CD4-positive, alpha-beta T cell (primary cell): ENCODE results near the gene HMG20A. TPM values are rescaled to one million over a fixed set of nuclear protein-coding genes. Genes with fewer than 3 reads are reported as not detected.
A peak's percentile ranks its signal among the peaks of the same experiment; 100 is the strongest.

ENCODE experiments used
- ATAC-seq: fragments of 200-7000 bp; cut with Tn5 transposase; one replicate; pipeline ENCODE4 v1.10.0; 2022; ENCODE audit warnings: mild to moderate bottlenecking; ENCODE audit not compliant: poor library complexity
- CTCF ChIA-PET: fragments of 350-600 bp; sonication (Branson Sonifier 250); formaldehyde crosslinking; loops from one replicate; lab custom pipeline; 2021; ENCODE audit warnings: antibody characterized with exemption, inconsistent platforms; lab: Charles Lee
- POLR2A ChIA-PET: fragments of 350-600 bp; sonication (Branson Sonifier 250); formaldehyde crosslinking; loops from one replicate; lab custom pipeline; 2021; ENCODE audit warnings: antibody characterized with exemption, inconsistent platforms; lab: Charles Lee
- DNase-seq, 14 experiments: peaks; one replicate each; pipeline ENCODE4 v3.0.0-alpha.2; 2013 to 2020; ENCODE audit warnings: mixed read lengths in 2 of 14
- H3K27ac ChIP-seq, 2 donors: one replicate each; pipeline versions ENCODE4 v1.5.1 to v1.7.0; 2013; ENCODE audit warnings: low read length in 2 of 2, low read depth in 1 of 2, mild to moderate bottlenecking in 1 of 2
- H3K27me3 ChIP-seq, 2 experiments: 1 replicate in 1 of 2; 2 replicates in 1 of 2; pipeline versions ENCODE4 v1.6.1 to v1.7.0; 2013; ENCODE audit warnings: low read length in 2 of 2, control low read depth in 1 of 2, mild to moderate bottlenecking in 1 of 2, moderate library complexity in 1 of 2; ENCODE audit not compliant: insufficient read depth in 2 of 2, control insufficient read depth in 1 of 2
- H3K36me3 ChIP-seq: one replicate; pipeline ENCODE4 v1.6.1; 2013; ENCODE audit warnings: low read length, control low read depth; ENCODE audit not compliant: insufficient read depth
- H3K4me1 ChIP-seq: one replicate; pipeline ENCODE4 v1.6.1; 2013; ENCODE audit warnings: low read length, control low read depth; ENCODE audit not compliant: insufficient read depth
- H3K4me3 ChIP-seq: one replicate; pipeline ENCODE4 v1.5.1; 2013; ENCODE audit warnings: mild to moderate bottlenecking, low read length, moderate library complexity
- H3K9me3 ChIP-seq, 2 experiments: 1 replicate in 1 of 2; 2 replicates in 1 of 2; pipeline versions ENCODE4 v1.6.1 to v1.7.0; 2013; ENCODE audit warnings: low read length in 2 of 2, mild to moderate bottlenecking in 2 of 2, control low read depth in 1 of 2, moderate library complexity in 1 of 2; ENCODE audit not compliant: control insufficient read depth in 1 of 2, insufficient read depth in 1 of 2
- H3K27ac Mint-ChIP-seq: one replicate; pipeline ENCODE4 v1.8.0; 2020; ENCODE audit warnings: mixed read lengths
- H3K27me3 Mint-ChIP-seq: one replicate; pipeline ENCODE4 v1.8.0; 2021; ENCODE audit warnings: mixed read lengths
- H3K36me3 Mint-ChIP-seq: one replicate; pipeline ENCODE4 v1.8.0; 2021; ENCODE audit warnings: low read depth, mixed read lengths
- H3K4me1 Mint-ChIP-seq: one replicate; pipeline ENCODE4 v1.8.0; 2021; ENCODE audit warnings: low read depth, mixed read lengths
- H3K4me3 Mint-ChIP-seq: one replicate; pipeline ENCODE4 v1.8.0; 2020; ENCODE audit warnings: mild to moderate bottlenecking, mixed read lengths
- H3K9me3 Mint-ChIP-seq: one replicate; pipeline ENCODE4 v1.8.0; 2020; ENCODE audit warnings: mixed read lengths
- CTCF ChIP-seq: fragments of 200-600 bp; IDR thresholded peaks from one replicate; pipeline ENCODE4 v1.8.0; 2022; ENCODE audit warnings: antibody characterized with exemption, mild to moderate bottlenecking
- intact Hi-C, 2 experiments: fragments of 100-400 bp; cut with DNase I in 1 of 2; cut with micrococcal nuclease in 1 of 2; formaldehyde crosslinking; loops; one replicate each; pipeline versions ENCODE4 v1.15.1 to v1.9.0; 2023 to 2025; cut with DNase I, micrococcal nuclease
- polyA plus RNA-seq, 2 donors: library from polyadenylated mRNA; unstranded; fragments of 120-200 nt; gene quantifications; one replicate each; pipeline ENCODE4 v1.2.1, GENCODE V29; 2013
- total RNA-seq, 174 experiments: library from RNA in 2 of 174; stranded (reverse) in 2 of 174; gene quantifications; one replicate each; pipeline ENCODE4 v1.2.3 and lab custom pipeline; 2021 to 2026

HMG20A gene
- total RNA-seq (10 to 100 TPM; 16.2 to 20.0 TPM), total RNA-seq (lab: John Stamatoyannopoulos, UW) (23.4 to 79.0 (median 48.3) reads per million in 172 experiments)
- 41.1 TPM for polyA plus RNA-seq (2013, experiment 1 of 2)
- polyA plus RNA-seq (2013, experiment 2 of 2), result 39.8 TPM

GRCh38 chr15:77420610-77421369, at the start of gene HMG20A:
Gene HMG20A (plus strand): TSS chr15:77420888. CDS start chr15:77458408, 37,520 bp downstream.
- H3K4me3 Mint-ChIP-seq, result peak within 1 kb of the TSS; percentile 99
- Histone ChIP-seq H3K36me3 (no peaks in the 10 kb centered on the region), H3K27ac (peak within 1 kb of the TSS; percentile 86 to 87), H3K4me3 (peak within 1 kb of the TSS; percentile 70), H3K9me3 (no peaks in the 10 kb centered on the region), H3K4me1 (peaks cover 14% of the 10 kb centered on the region), H3K27me3 (no peaks in the 10 kb centered on the region)
- no peaks in the 10 kb centered on the region for H3K9me3 Mint-ChIP-seq
- peak in 12 of 14 experiments; percentile 19 to 59 (median 34) for DNase-seq
- ChIA-PET POLR2A (interaction anchor here (1.0 to 2.0 kb wide), 8 partner anchors 10 to 515 kb away, joined by 3 to 10 read pairs (median 6); partner anchors contain the start of gene SCAPER), CTCF (no interaction called here)
- TF ChIP-seq CTCF, result no peak
- no peaks in the 10 kb centered on the region for H3K27me3 Mint-ChIP-seq
- intact Hi-C loops, result loop anchor here (1.0 to 10.0 kb wide), 7 partner anchors 11 to 1796 kb away; partner anchors contain the start of genes IDH3A (in 1 of the 2), PSTPIP1 (in 1 of the 2), RCN2 (in 1 of the 2) and SNUPN (in 1 of the 2)
- H3K27ac Mint-ChIP-seq, result peak within 1 kb of the TSS; percentile 96
- peaks cover 24% of the 10 kb centered on the region for H3K36me3 Mint-ChIP-seq
- ATAC-seq, result peak; percentile 54
- H3K4me1 Mint-ChIP-seq, result peaks cover 62% of the 10 kb centered on the region

- H3K9me3 ChIP-seq, result no peaks in the 10 kb centered on the region
- DNase-seq (no peak), ATAC-seq (no peak)
- ChIA-PET POLR2A (no interaction called here), CTCF (interaction anchor here (0.6 kb wide), 1 partner anchor 59 kb away, joined by 3 read pairs; no protein-coding TSS in a partner anchor)
- H3K4me3 Mint-ChIP-seq, result no peak overlapping the region
- no peaks in the 10 kb centered on the region for H3K4me1 ChIP-seq
- no peak overlapping the region for H3K27ac Mint-ChIP-seq
- intact Hi-C loops, result no loop called here
- no peaks in the 10 kb centered on the region for H3K27me3 ChIP-seq
- no peaks in the 10 kb centered on the region for H3K9me3 Mint-ChIP-seq
- H3K27ac ChIP-seq, result no peak overlapping the region
- H3K4me1 Mint-ChIP-seq, result no peaks in the 10 kb centered on the region
- no peaks in the 10 kb centered on the region for H3K36me3 Mint-ChIP-seq
- H3K4me3 ChIP-seq, result no peak overlapping the region
- TF ChIP-seq CTCF, result no peak
- H3K27me3 Mint-ChIP-seq, result no peaks in the 10 kb centered on the region
- no peaks in the 10 kb centered on the region for H3K36me3 ChIP-seq
Observed at GRCh38 chr15:77371850-77372563, 48.7 kb upstream of the HMG20A start.

- no peak for DNase-seq
- H3K4me3 Mint-ChIP-seq, result no peak overlapping the region
- Histone ChIP-seq H3K4me3 (no peak overlapping the region), H3K27me3 (no peaks in the 10 kb centered on the region), H3K4me1 (no peaks in the 10 kb centered on the region), H3K27ac (no peak overlapping the region), H3K36me3 (no peaks in the 10 kb centered on the region), H3K9me3 (no peaks in the 10 kb centered on the region)
- ChIA-PET CTCF (no interaction called here), POLR2A (no interaction called here)
- TF ChIP-seq CTCF, result no peak
- H3K36me3 Mint-ChIP-seq, result no peaks in the 10 kb centered on the region
- intact Hi-C loops, result no loop called here
- H3K4me1 Mint-ChIP-seq, result no peaks in the 10 kb centered on the region
- H3K9me3 Mint-ChIP-seq, result no peaks in the 10 kb centered on the region
- ATAC-seq, result no peak
- no peak overlapping the region for H3K27ac Mint-ChIP-seq
- H3K27me3 Mint-ChIP-seq, result no peaks in the 10 kb centered on the region
Observed at GRCh38 chr15:77373441-77373840, 47.2 kb upstream of the HMG20A start.
